SK-N-SH treated with all-trans-retinoic acid at 6 μM for 48 hours (cell line): ENCODE measurements around the gene DOLK.

Experiments
- ISL1 ChIP-seq: fragments of 250-450 bp; sonication (Bioruptor Pico); IDR thresholded peaks from 2 replicates; pipeline ENCODE4 v2.1.2; 2022; ENCODE audit warnings: mild to moderate bottlenecking, moderate library complexity
- ZC3H10 ChIP-seq: fragments of 250-450 bp; sonication (Bioruptor Pico); IDR thresholded peaks from 2 replicates; pipeline ENCODE4 v1.5.1; 2021; ENCODE audit warnings: mild to moderate bottlenecking, moderate library complexity
- ZNF8 ChIP-seq: fragments of 450-650 bp; formaldehyde crosslinking; IDR thresholded peaks from 2 replicates; pipeline ENCODE4 v1.5.0; 2020; ENCODE audit warnings: mild to moderate bottlenecking, moderate library complexity
- TF ChIP-seq, protein P1 (sequence below): fragments of 250-450 bp; sonication (Bioruptor Pico); IDR thresholded peaks from 2 replicates; pipeline ENCODE4 v1.5.1; 2021; ENCODE audit warnings: mild to moderate bottlenecking, moderate library complexity
- TF ChIP-seq, protein P2 (sequence below): fragments of 250-450 bp; sonication (Bioruptor Pico); IDR thresholded peaks from 2 replicates; pipeline ENCODE4 v1.8.0; 2020; ENCODE audit warnings: mild to moderate bottlenecking, moderate library complexity, borderline replicate concordance

GRCh38 chr9:128919402-128920089 is 27.9 kb downstream of the DOLK start:
- TF ChIP-seq ZNF8 (CRISPR knock-in tag) (no peak), ZC3H10 (CRISPR knock-in tag) (no peak), ISL1 (CRISPR knock-in tag) (no peak)
- TF ChIP-seq, protein P1, sequence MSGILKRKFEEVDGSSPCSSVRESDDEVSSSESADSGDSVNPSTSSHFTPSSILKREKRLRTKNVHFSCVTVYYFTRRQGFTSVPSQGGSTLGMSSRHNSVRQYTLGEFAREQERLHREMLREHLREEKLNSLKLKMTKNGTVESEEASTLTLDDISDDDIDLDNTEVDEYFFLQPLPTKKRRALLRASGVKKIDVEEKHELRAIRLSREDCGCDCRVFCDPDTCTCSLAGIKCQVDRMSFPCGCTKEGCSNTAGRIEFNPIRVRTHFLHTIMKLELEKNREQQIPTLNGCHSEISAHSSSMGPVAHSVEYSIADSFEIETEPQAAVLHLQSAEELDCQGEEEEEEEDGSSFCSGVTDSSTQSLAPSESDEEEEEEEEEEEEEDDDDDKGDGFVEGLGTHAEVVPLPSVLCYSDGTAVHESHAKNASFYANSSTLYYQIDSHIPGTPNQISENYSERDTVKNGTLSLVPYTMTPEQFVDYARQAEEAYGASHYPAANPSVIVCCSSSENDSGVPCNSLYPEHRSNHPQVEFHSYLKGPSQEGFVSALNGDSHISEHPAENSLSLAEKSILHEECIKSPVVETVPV = no peak
- TF ChIP-seq, protein P2, sequence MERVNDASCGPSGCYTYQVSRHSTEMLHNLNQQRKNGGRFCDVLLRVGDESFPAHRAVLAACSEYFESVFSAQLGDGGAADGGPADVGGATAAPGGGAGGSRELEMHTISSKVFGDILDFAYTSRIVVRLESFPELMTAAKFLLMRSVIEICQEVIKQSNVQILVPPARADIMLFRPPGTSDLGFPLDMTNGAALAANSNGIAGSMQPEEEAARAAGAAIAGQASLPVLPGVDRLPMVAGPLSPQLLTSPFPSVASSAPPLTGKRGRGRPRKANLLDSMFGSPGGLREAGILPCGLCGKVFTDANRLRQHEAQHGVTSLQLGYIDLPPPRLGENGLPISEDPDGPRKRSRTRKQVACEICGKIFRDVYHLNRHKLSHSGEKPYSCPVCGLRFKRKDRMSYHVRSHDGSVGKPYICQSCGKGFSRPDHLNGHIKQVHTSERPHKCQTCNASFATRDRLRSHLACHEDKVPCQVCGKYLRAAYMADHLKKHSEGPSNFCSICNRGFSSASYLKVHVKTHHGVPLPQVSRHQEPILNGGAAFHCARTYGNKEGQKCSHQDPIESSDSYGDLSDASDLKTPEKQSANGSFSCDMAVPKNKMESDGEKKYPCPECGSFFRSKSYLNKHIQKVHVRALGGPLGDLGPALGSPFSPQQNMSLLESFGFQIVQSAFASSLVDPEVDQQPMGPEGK (CRISPR knock-in tag) = no peak
